Heart right ventricle (tissue), 16 donors: ENCODE data around the gene SRP9. TPM values are rescaled to one million over a fixed set of nuclear protein-coding genes. Genes with fewer than 3 reads are reported as not detected.
"Not testable (repeated sequence)": the region's sequence is repeated elsewhere in the genome, so short reads cannot be mapped to it uniquely, and the experiment has no call there.

Experiments
- ATAC-seq, 8 donors: fragments of 200-7000 bp; cut with Tn5 transposase; one replicate each; pipeline ENCODE4 v1.9.1; 2020; ENCODE audit warnings: mild to moderate bottlenecking in 8 of 8, moderate library complexity in 8 of 8, moderate number of reproducible peaks in 1 of 8
- DNase-seq, 2 donors: peaks; one replicate each; pipeline ENCODE4 v3.0.0-alpha.2; 2020
- H3K27ac ChIP-seq, 10 donors: fragments of 200-600 bp; sonication (generic) in 2 of 10; one replicate each; pipeline versions ENCODE4 v1.5.0 to v1.8.0; 2020 to 2022; ENCODE audit warnings: mild to moderate bottlenecking in 3 of 10
- H3K27me3 ChIP-seq, 7 donors: fragments of 200-600 bp; one replicate each; pipeline ENCODE4 v1.8.0; 2021 to 2022; ENCODE audit warnings: mild to moderate bottlenecking in 2 of 7
- H3K36me3 ChIP-seq, 9 donors: fragments of 200-600 bp; sonication (generic) in 1 of 9; one replicate each; pipeline versions ENCODE4 v1.5.0 to v1.8.0; 2020 to 2022; ENCODE audit warnings: mild to moderate bottlenecking in 2 of 9
- H3K4me1 ChIP-seq, 9 donors: fragments of 200-600 bp; sonication (generic) in 1 of 9; one replicate each; pipeline versions ENCODE4 v1.5.0 to v1.8.0; 2020 to 2022; ENCODE audit warnings: mild to moderate bottlenecking in 4 of 9
- H3K4me3 ChIP-seq, 10 donors: fragments of 200-600 bp; sonication (generic) in 2 of 10; one replicate each; pipeline versions ENCODE4 v1.5.0 to v1.8.0; 2020 to 2022; ENCODE audit warnings: mild to moderate bottlenecking in 7 of 10, moderate library complexity in 2 of 10
- H3K9me3 ChIP-seq, 11 donors: fragments of 200-600 bp in 10 of 11; sonication (generic) in 2 of 11; one replicate each; pipeline versions ENCODE4 v1.5.0 to v1.8.0; 2013 to 2022; ENCODE audit warnings: mild to moderate bottlenecking in 2 of 11, control low read depth in 1 of 11, moderate library complexity in 1 of 11
- CTCF ChIP-seq, 9 donors: fragments of 200-600 bp; sonication (generic) in 2 of 9; IDR thresholded peaks; one replicate each; pipeline versions ENCODE4 v1.5.0 to v1.8.0; 2021 to 2022; ENCODE audit warnings: antibody characterized with exemption in 9 of 9, mild to moderate bottlenecking in 5 of 9, moderate library complexity in 1 of 9
- WGBS, 2 donors: extraction: QIAGEN DNeasy Blood & Tissue Kit; methylation state at CpG; one replicate each; pipeline ENCODE4 v1.1.7; 2013; ENCODE audit warnings: inconsistent platforms in 1 of 2; 5-methylcytosine and 5-hydroxymethylcytosine counted together
- intact Hi-C, 10 donors: fragments of 100-400 bp; cut with DNase I; formaldehyde crosslinking; loops; one replicate each; pipeline versions ENCODE4 v1.11.1 to v1.14.2; 2022
- polyA plus RNA-seq, 2 donors: library from polyadenylated mRNA; stranded (reverse); fragments of 200-250 nt; gene quantifications; one replicate each; pipeline ENCODE4 v1.2.3, GENCODE V29; 2013
- total RNA-seq, 10 donors: library from RNA; stranded (reverse); fragmentation: NEBNext Ultra II Directional in 3 of 10; extraction: Animal tissue kit (Norgen Biotek cat#: 25700) in 3 of 10; gene quantifications; one replicate each; pipeline versions ENCODE4 v1.2.1 to v1.2.4, GENCODE V29; 2021 to 2023
- donor health status: Arrhythmogenic right ventricular cardiomyopathy.
- donor health status: ischemic (EF 13 %, LVEDD 7.1; RV severe dilation, severe dysfunction).
- donor health status: healthy with polysubstance abuse.
- donor health status: DM: no; HTN: yes; CAD: no.
- donor health status: DM: no; HTN: no; CAD: no.
- donor health status: ischemic (EF 25% LVEDD 6.9; RV normal size, moderate dysfunction).
- donor health status: ischemic (EF 25% LVEDD 5.7; RV mildly dilated, moderate dysfunction).
- donor health status: healthy.
- donor health status: DM: yes; HTN: yes; CAD: no.
- donor health status: Ischemic cardiomyopathy.
- donor health status: ischemic (EF 35%, LVEDD 5.7; RV mildly dilated, moderate dysfunction).
- donor health status: nonischemic (EF 11% LVEDD 7.7; RV severe dilation, severe dysfunction).
- donor health status: DM: yes; HTN: yes; CAD: no.
- donor health status: PGD.
- donor health status: ischemic (EF 29% LVEDD 5.4; RV normal size, mild dysfunction).
- donor health status: nonischemic (EF 23%, LVEDD 6.1; RV moderate dilation, normal function).

Gene SRP9
- total and polyA plus RNA-seq, 12 donors, result 121 to 199 (median 173) TPM

GRCh38 chr1:225806249-225806648 lies 28.6 kb downstream of the SRP9 start:
- ATAC-seq (no peak), DNase-seq (no peak)
- Histone ChIP-seq H3K9me3 (no peaks in the 10 kb centered on the region), H3K27me3 (no peaks in the 10 kb centered on the region), H3K4me1 (peaks cover 0 to 14% (median 8%) of the 10 kb centered on the region in 9 donors), H3K36me3 (no peaks in the 10 kb centered on the region), H3K4me3 (no peak overlapping the region), H3K27ac (no peak overlapping the region)
- 95% methylated on average over 1 of the region's 1 CpG for WGBS, 2 donors
- intact Hi-C loops, result no loop called here
- no peak for TF ChIP-seq CTCF (IDR thresholded peaks at IDR 0.05)

GRCh38 chr1:225806736-225807135 lies 29.1 kb downstream of the SRP9 start:
- H3K27me3 ChIP-seq, intact Hi-C loops, H3K27ac ChIP-seq, H3K4me3 ChIP-seq, H3K36me3 ChIP-seq, ATAC-seq, DNase-seq, H3K9me3 ChIP-seq: not testable (repeated sequence)
- 90 to 93% methylated on average over 3 of the region's 3 CpGs for WGBS, 2 donors
- peaks cover 0 to 19% (median 13%) of the 10 kb centered on the region in 9 donors for H3K4me1 ChIP-seq

- 85 to 94% methylated on average over 5 of the region's 5 CpGs for WGBS, 2 donors
- H3K27ac ChIP-seq, result no peak overlapping the region
- H3K36me3 ChIP-seq, result no peaks in the 10 kb centered on the region
- ATAC-seq, result no peak
- H3K27me3 ChIP-seq, result no peaks in the 10 kb centered on the region
- intact Hi-C loops, result no loop called here
- H3K9me3 ChIP-seq, result no peaks in the 10 kb centered on the region
- peaks cover 7 to 33% (median 27%) of the 10 kb centered on the region in 9 donors for H3K4me1 ChIP-seq
- TF ChIP-seq CTCF (IDR thresholded peaks at IDR 0.05), result no peak
- H3K4me3 ChIP-seq, result no peak overlapping the region
- DNase-seq, result no peak
Measured at GRCh38 chr1:225808136-225808535, 30.5 kb downstream of the SRP9 start.

- H3K4me1 ChIP-seq, result peaks cover 16 to 52% (median 45%) of the 10 kb centered on the region in 9 donors
Measured at GRCh38 chr1:225809842-225810578, 32.4 kb downstream of the SRP9 start, which contains the start of gene EPHX1. TSS of gene EPHX1 (plus strand) at chr1:225810124. CDS start at chr1:225828730, 18,606 bp downstream.

GRCh38 chr1:225810579-225811538 lies 33.2 kb downstream of the SRP9 start:
- intact Hi-C loops, result loop anchor here in 7 of 10 donors (2.0 to 5.0 kb wide), 6 partner anchors 32 to 71 kb away; partner anchors contain the start of genes SRP9 (in 6 of the 7) and TMEM63A (in 2 of the 7)
- ATAC-seq, result peak in 5 of 8 donors; percentile 2 to 35 (median 16)
- 16% methylated on average over 29 of the region's 29 CpGs for WGBS, 2 donors
- H3K4me3 ChIP-seq, result peak overlapping the region; percentile 33 to 95 (median 77)
- peak; percentile 30 to 54 for DNase-seq
- peaks cover 20 to 60% (median 53%) of the 10 kb centered on the region in 9 donors for H3K4me1 ChIP-seq
- H3K27me3 ChIP-seq, H3K36me3 ChIP-seq, H3K9me3 ChIP-seq: not testable (repeated sequence)
- H3K27ac ChIP-seq, result peak overlapping the region; percentile 75 to 97 (median 88)

More at GRCh38 chr1:225809842-225810578, 32.4 kb downstream of the SRP9 start, which contains the start of gene EPHX1:
- peak; percentile 81 to 92 (median 88) for ATAC-seq
- Histone ChIP-seq H3K27me3 (no peaks in the 10 kb centered on the region), H3K36me3 (no peaks in the 10 kb centered on the region), H3K4me3 (peak within 1 kb of the TSS; percentile 33 to 95 (median 77)), H3K27ac (peak within 1 kb of the TSS; percentile 75 to 97 (median 88)), H3K9me3 (no peaks in the 10 kb centered on the region)
- DNase-seq, result peak; percentile 91 to 93
- peak; percentile 16 to 58 (median 39) for TF ChIP-seq CTCF (IDR thresholded peaks at IDR 0.05)
- intact Hi-C loops, result loop anchor here in 7 of 10 donors (2.0 to 5.0 kb wide), 6 partner anchors 33 to 72 kb away; partner anchors contain the start of genes SRP9 (in 6 of the 7) and TMEM63A (in 2 of the 7)
- 0% methylated on average over 77 to 80 of the region's 80 CpGs for WGBS, 2 donors
